ENCODE results near the gene SAP25. TPM values are rescaled to one million over a fixed set of nuclear protein-coding genes. Genes with fewer than 3 reads are reported as not detected.
"Not testable (repeated sequence)": the region's sequence is repeated elsewhere in the genome, so short reads cannot be mapped to it uniquely, and the experiment has no call there.

SAP25 gene
- total RNA-seq, 1 donor from 2014 or later, result not detected

GRCh38 chr7:100535982-100536381 lies 37.7 kb downstream of the SAP25 start:
- DNase-seq (ENCODE audit: low read depth), result not testable (repeated sequence)

DNA sequence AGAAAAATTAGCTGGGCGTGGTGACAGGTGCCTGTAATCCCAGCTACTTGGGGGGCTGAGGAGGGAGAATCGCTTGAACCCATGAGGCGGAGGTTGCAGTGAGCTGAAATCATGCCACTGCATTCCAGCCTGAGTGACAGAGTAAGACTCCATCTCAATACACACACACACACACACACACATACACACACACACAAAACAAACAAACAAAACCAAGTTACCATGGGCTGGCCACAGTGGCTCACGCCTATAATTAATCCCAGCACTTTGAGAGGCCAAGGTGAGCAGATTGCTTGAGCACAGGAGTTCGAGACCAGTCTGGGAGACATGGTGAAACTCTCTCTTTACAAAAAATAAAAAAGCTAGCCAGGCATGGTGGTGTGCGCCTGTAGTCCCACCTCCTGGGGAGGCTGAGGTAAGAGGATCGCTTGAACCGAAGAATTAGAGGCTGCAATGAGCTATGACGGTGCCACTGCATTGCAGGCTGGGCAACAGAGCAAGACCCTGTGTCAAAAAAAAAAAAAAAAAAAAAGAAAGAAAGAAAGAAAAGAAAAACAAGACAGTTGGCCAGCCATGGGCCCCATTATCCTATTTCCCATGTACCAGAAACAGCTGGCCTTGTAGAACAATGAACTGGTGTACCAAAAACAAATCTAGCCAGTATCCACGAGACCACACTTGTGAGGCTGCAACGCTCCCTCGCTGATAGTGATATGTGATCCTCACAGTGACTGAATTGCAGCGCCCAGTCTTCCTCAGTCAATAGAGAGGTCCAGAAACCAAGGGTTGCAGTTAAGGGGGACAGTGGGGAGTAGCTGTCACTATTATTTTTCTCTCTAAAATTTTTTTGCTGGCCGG lies 41.3 kb downstream of the SAP25 start:
- no peak for DNase-seq (ENCODE audit: low read depth)

DNA sequence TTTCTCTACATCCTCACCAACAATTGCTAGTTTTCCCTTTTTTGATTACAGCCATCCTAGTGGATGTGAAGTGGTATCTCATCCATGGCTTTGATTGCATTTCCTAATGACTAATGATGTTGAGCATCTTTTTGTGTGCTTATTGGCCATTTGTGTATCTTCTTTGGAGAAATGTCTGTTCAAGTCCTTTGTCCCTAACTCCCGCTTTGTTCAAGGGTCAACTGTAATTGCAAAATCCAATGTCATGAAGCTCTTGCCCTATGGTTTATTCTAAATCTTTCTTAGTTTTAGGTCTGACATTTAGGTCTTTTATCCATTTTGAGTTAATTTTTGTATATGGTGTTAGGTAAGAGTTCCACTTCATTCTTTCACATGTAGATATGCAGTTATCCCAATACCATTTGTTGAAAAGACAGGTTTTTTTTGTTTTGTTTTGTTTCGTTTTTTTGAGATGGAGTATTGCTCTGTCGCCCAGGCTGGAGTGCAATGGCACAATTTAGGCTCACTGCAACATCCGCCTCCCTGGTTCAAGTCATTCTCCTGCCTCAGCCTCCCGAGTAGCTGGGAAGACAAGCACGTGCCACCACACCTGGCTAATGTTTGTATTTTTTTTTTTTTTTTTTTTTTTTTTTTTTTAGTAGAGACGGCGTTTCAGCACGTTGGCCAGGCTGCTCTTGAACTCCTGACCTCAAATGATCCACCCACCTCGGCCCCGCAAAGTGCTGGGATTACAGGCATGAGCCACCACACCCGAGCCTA lies 45.4 kb downstream of the SAP25 start:
- DNase-seq (ENCODE audit: low read depth), result not testable (repeated sequence)

DNA sequence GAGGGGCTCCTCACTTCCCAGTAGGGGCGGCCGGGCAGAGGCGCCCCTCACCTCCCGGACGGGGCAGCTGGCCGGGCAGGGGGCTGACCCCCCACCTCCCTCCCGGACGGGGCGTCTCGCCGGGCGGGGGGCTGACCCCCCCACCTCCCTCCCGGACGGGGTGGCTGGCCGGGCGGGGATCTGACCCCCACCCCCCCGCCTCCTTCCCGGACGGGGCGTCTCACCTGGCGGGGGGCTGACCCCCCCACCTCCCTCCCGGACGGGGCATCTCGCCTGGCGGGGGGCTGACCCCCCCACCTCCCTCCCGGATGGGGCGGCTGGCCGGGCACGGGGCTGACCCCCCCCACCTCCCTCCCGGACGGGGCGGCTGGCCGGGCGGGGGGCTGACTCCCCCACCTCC lies 50.5 kb downstream of the SAP25 start:
- not testable (repeated sequence) for DNase-seq (ENCODE audit: low read depth)

Other genes with a start within 250 kb of the SAP25 start
- 7.1 and 17.6 TPM in 2 replicates for gene PILRB, start 215.8 kb downstream of the SAP25 start, total RNA-seq
- gene PILRA, start 200.4 kb downstream of the SAP25 start, total RNA-seq, result 0.35 and 2.0 TPM in 2 replicates
- gene ZCWPW1, start 145.2 kb downstream of the SAP25 start, total RNA-seq, result 0.17 and 2.8 TPM in 2 replicates
- gene MEPCE, start 144.1 kb downstream of the SAP25 start, total RNA-seq, result 18.2 and 28.2 TPM in 2 replicates
- 13.1 and 29.7 TPM in 2 replicates for gene PPP1R35, start 137.4 kb downstream of the SAP25 start, total RNA-seq
- gene SPACDR, start 109.6 kb downstream of the SAP25 start, total RNA-seq, result not detected in 2 replicates
- 14.6 and 25.2 TPM in 2 replicates for gene TSC22D4, start 94.7 kb downstream of the SAP25 start, total RNA-seq
- 0.20 TPM in 1 of 2 replicates, not detected in the other for gene NYAP1, start 90.0 kb downstream of the SAP25 start, total RNA-seq
- 4.2 and 8.2 TPM in 2 replicates for gene AGFG2, start 34.7 kb downstream of the SAP25 start, total RNA-seq
- gene LRCH4, start 12.2 kb upstream of the SAP25 start, total RNA-seq, result 5.0 and 10.6 TPM in 2 replicates
- 0.35 TPM in 1 of 2 replicates, not detected in the other for gene FBXO24, start 12.4 kb upstream of the SAP25 start, total RNA-seq
- gene PCOLCE, start 28.5 kb upstream of the SAP25 start, total RNA-seq, result 1.9 and 2.3 TPM in 2 replicates
- 10.2 and 12.9 TPM in 2 replicates for gene MOSPD3, start 38.6 kb upstream of the SAP25 start, total RNA-seq
- gene TFR2, start 67.7 kb upstream of the SAP25 start, total RNA-seq, result 0.35 and 1.0 TPM in 2 replicates
- gene ACTL6B, start 82.5 kb upstream of the SAP25 start, total RNA-seq, result not detected in 2 replicates
- 120 and 162 TPM in 2 replicates for gene GNB2, start 99.8 kb upstream of the SAP25 start, total RNA-seq
- gene GIGYF1, start 120.3 kb upstream of the SAP25 start, total RNA-seq, result 7.3 and 26.1 TPM in 2 replicates
- gene POP7, start 132.2 kb upstream of the SAP25 start, total RNA-seq, result 21.1 and 63.4 TPM in 2 replicates
- gene EPO, start 146.6 kb upstream of the SAP25 start, total RNA-seq, result not detected in 2 replicates
- not detected in 2 replicates for gene ZAN, start 159.7 kb upstream of the SAP25 start, total RNA-seq